Middle frontal gyrus (tissue), 1 donor: ENCODE measurements around the gene SKIL.

Source experiments
- DNase-seq: peaks from one replicate; pipeline ENCODE4 v3.0.0-alpha.2; 2015; ENCODE audit warnings: low spot score; ENCODE audit errors: extremely low spot score

Gene SKIL

GRCh38 chr3:170350515-170351413 lies 6.8 kb upstream of the SKIL start:
- no peak for DNase-seq

- no peak for DNase-seq
These were observed 4.6 kb upstream of the SKIL start for GRCh38 chr3:170352936-170353335.

- no peak for DNase-seq
These were observed 4.0 kb upstream of the SKIL start for GRCh38 chr3:170353485-170353884.

- DNase-seq, result no peak
These were observed 2.8 kb upstream of the SKIL start for GRCh38 chr3:170354760-170355159.

- DNase-seq, result peak; percentile 35
These were observed 1.5 kb upstream of the SKIL start for GRCh38 chr3:170355738-170356595.

GRCh38 chr3:170356596-170357175 lies 829 bp upstream of the SKIL start:
- no peak for DNase-seq

- DNase-seq, result no peak
These were observed 811 bp downstream of the SKIL start for GRCh38 chr3:170358042-170359010.

- no peak for DNase-seq
These were observed 1.7 kb downstream of the SKIL start for GRCh38 chr3:170359178-170359704.

GRCh38 chr3:170360466-170360865 lies 3.0 kb downstream of the SKIL start:
- no peak for DNase-seq

GRCh38 chr3:170360916-170361315 lies 3.4 kb downstream of the SKIL start:
- DNase-seq, result no peak

GRCh38 chr3:170361711-170362110 lies 4.2 kb downstream of the SKIL start:
- DNase-seq, result no peak

- DNase-seq, result no peak
These were observed 6.0 kb downstream of the SKIL start for GRCh38 chr3:170363471-170363994.

- no peak for DNase-seq
These were observed 7.5 kb downstream of the SKIL start for GRCh38 chr3:170364965-170365364.

GRCh38 chr3:170367797-170368196 lies 10.3 kb downstream of the SKIL start:
- no peak for DNase-seq

GRCh38 chr3:170368921-170369320 lies 11.4 kb downstream of the SKIL start:
- DNase-seq, result no peak

GRCh38 chr3:170372190-170372879 lies 14.8 kb downstream of the SKIL start:
- no peak for DNase-seq

- DNase-seq, result no peak
These were observed 26.1 kb downstream of the SKIL start for GRCh38 chr3:170383567-170383966.

- DNase-seq, result no peak
These were observed 29.0 kb downstream of the SKIL start for GRCh38 chr3:170386468-170386867.

- DNase-seq, result no peak
These were observed 30.4 kb downstream of the SKIL start for GRCh38 chr3:170387950-170388349.

GRCh38 chr3:170391108-170391507 lies 33.6 kb downstream of the SKIL start:
- no peak for DNase-seq
